ENCODE data around the gene NABP1. TPM values are rescaled to one million over a fixed set of nuclear protein-coding genes. Genes with fewer than 3 reads are reported as not detected.

The NABP1 gene
- total and polyA plus RNA-seq, 2 experiments from 2014 or later: 121 to 148 TPM

- Histone ChIP-seq H4K20me1 (ENCODE audit: insufficient read depth) (no peaks in the 10 kb centered on the region), H3K27me3 (replicated peaks; ENCODE audit: insufficient read depth) (no peaks in the 10 kb centered on the region), H2AFZ (no peak overlapping the region), H3K27ac (peak overlapping the region; percentile 96), H3K4me1 (ENCODE audit: insufficient read depth) (peaks cover 48% of the 10 kb centered on the region), H3F3A (ENCODE audit: insufficient read depth) (peaks cover 46% of the 10 kb centered on the region), H3K36me3 (ENCODE audit: low read depth) (no peaks in the 10 kb centered on the region), H3K4me2 (ENCODE audit: unreplicated experiment) (peak overlapping the region; percentile 83), H3K9me2 (ENCODE audit: insufficient read depth) (no peaks in the 10 kb centered on the region), H3K79me2 (ENCODE audit: insufficient read depth) (no peaks in the 10 kb centered on the region), H3K9me3 (ENCODE audit: low read depth) (no peaks in the 10 kb centered on the region), H3K4me3 (peak overlapping the region; percentile 57; the same call in 1 of the 2 replicates), H3K9ac (0 out of 2 replicates have a peak overlapping the region, but pooled peaks have one; percentile 73)
- TF ChIP-seq EZH2 (IDR thresholded peaks at IDR 0.05; ENCODE audit: insufficient read depth, poor library complexity, severe bottlenecking) (no peak), EZH2phosphoT487 (IDR thresholded peaks at IDR 0.05; ENCODE audit: insufficient read depth, low read depth) (no peak)
- in situ Hi-C loops (cut with MboI): no loop called here
- peak; percentile 6 for DNase-seq
- WGBS, 2 experiments (ENCODE audit: low coverage in 1 of 2, low lambda C conversion rate in 2 of 2, missing lambda C conversion rate in 2 of 2): 91 to 100% methylated on average over 1 of the region's 1 CpG
These were observed 41.4 kb upstream of the NABP1 start for GRCh38 chr2:191636586-191636985.

DNA sequence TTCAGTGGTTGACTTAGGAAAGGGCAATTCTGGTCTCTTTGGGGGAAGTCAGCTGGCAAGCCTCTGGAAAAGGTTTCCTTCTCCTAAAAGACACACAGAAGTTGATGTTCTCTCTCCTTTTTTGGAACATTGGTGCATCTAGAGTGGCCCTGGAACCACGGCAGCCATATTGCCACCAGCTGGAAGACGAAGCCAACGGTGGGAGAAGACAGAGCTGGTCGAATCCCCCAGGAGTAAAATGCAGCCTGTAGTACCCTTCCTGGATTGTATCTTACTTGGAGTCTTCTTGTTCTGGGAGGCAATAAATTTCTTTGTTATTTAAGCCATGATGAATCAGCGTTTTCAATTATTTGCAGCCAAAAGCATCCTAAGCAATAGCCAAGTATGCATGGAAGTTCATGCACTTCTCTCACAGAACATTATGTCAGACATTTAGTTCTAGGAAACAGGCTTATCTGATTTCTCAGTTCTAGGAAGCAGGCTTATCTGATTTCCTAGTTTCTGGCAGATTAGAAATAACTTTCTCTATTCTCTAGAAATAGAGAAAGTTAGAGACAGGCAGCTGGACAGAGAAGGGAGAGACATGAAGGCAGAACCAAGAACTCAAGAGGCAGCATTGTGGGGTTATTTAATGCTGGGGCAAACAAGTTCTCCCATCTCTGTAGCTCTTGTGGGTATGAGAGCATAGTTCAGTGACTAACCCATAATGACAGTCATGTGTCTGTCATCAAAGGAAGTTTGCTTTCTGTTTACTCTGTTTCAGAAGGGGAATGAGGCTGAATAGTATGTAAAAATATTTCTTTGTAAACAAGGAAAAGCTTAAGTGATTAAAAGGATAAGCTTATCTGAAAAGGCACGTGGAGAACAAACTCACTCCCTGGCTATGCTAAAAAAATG lies 40.5 kb upstream of the NABP1 start:
- Histone ChIP-seq H3K27me3 (replicated peaks; ENCODE audit: insufficient read depth) (no peaks in the 10 kb centered on the region), H3K9ac (peak overlapping the region; percentile 20; the same call in 1 of the 2 replicates), H3K79me2 (ENCODE audit: insufficient read depth) (no peaks in the 10 kb centered on the region), H4K20me1 (ENCODE audit: insufficient read depth) (no peaks in the 10 kb centered on the region), H3K36me3 (ENCODE audit: low read depth) (no peaks in the 10 kb centered on the region), H3K9me3 (ENCODE audit: low read depth) (no peaks in the 10 kb centered on the region), H3F3A (ENCODE audit: insufficient read depth) (peaks cover 46% of the 10 kb centered on the region), H3K9me2 (ENCODE audit: insufficient read depth) (no peaks in the 10 kb centered on the region), H2AFZ (no peak overlapping the region), H3K4me1 (ENCODE audit: insufficient read depth) (peaks cover 48% of the 10 kb centered on the region), H3K4me3 (no peak overlapping the region), H3K4me2 (ENCODE audit: unreplicated experiment) (peak overlapping the region; percentile 83), H3K27ac (peak overlapping the region; percentile 96)
- TF ChIP-seq EZH2phosphoT487 (IDR thresholded peaks at IDR 0.05; ENCODE audit: insufficient read depth, low read depth): no peak
- TF ChIP-seq EZH2 (IDR thresholded peaks at IDR 0.05; ENCODE audit: insufficient read depth, poor library complexity, severe bottlenecking): no peak
- in situ Hi-C loops (cut with MboI): no loop called here
- DNase-seq: peak; percentile 65
- WGBS, 2 experiments (ENCODE audit: low coverage in 1 of 2, low lambda C conversion rate in 2 of 2, missing lambda C conversion rate in 2 of 2): 56 to 58% methylated on average over 6 of the region's 6 CpGs

DNA sequence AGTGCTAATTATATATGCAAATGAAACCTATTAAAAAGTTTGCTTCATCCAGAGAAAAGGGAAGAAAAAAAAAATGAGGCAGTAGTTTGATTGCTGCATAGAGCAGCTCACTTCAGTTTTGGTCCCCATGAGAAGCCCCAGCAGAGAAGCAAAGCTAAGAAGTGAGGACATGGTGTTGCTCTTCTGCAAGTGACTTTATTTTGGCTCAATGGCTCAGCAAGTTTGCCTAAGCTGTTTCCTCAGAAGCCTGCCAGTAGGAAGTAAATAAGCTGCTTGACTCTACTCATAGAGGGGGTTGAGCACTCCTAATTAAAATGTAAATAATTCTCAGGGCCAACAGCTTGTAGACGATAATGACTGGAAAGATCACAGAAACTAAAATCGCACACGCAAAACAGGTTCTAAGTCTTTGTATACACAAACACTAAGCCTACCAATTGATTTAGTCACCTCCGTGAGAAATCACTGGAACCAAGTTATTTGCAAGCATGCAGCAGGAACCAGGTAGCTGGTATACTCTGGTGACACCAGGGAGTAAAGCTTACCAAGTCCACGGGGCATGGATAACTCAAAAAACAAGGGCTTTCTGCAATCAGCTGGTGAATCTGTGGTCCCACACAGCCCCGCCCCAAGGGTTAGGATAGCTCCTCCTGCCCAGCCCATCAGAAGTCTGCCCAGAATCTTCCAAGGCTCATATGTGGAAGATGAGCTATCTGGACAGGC lies 39.7 kb upstream of the NABP1 start:
- Histone ChIP-seq H3K4me3 (no peak overlapping the region), H3K4me1 (ENCODE audit: insufficient read depth) (peaks cover 48% of the 10 kb centered on the region), H2AFZ (peak overlapping the region; percentile 17; the same call in 1 of the 2 replicates), H3K9ac (no peak overlapping the region), H3F3A (ENCODE audit: insufficient read depth) (peaks cover 46% of the 10 kb centered on the region), H3K27me3 (replicated peaks; ENCODE audit: insufficient read depth) (no peaks in the 10 kb centered on the region), H3K4me2 (ENCODE audit: unreplicated experiment) (peak overlapping the region; percentile 83), H3K79me2 (ENCODE audit: insufficient read depth) (no peaks in the 10 kb centered on the region), H3K27ac (peak overlapping the region; percentile 96), H3K36me3 (ENCODE audit: low read depth) (no peaks in the 10 kb centered on the region), H3K9me2 (ENCODE audit: insufficient read depth) (no peaks in the 10 kb centered on the region), H4K20me1 (ENCODE audit: insufficient read depth) (no peaks in the 10 kb centered on the region), H3K9me3 (ENCODE audit: low read depth) (no peaks in the 10 kb centered on the region)
- in situ Hi-C loops (cut with MboI): no loop called here
- DNase-seq: no peak
- no peak for TF ChIP-seq EZH2phosphoT487 (IDR thresholded peaks at IDR 0.05; ENCODE audit: insufficient read depth, low read depth)
- 53 to 61% methylated on average over 6 of the region's 6 CpGs for WGBS, 2 experiments (ENCODE audit: low coverage in 1 of 2, low lambda C conversion rate in 2 of 2, missing lambda C conversion rate in 2 of 2)

GRCh38 chr2:191638802-191639172 lies 39.1 kb upstream of the NABP1 start:
- 98 to 100% methylated on average over 1 of the region's 1 CpG for WGBS, 2 experiments (ENCODE audit: low coverage in 1 of 2, low lambda C conversion rate in 2 of 2, missing lambda C conversion rate in 2 of 2)
- Histone ChIP-seq H3K36me3 (ENCODE audit: low read depth) (no peaks in the 10 kb centered on the region), H3K4me3 (no peak overlapping the region), H3K4me1 (ENCODE audit: insufficient read depth) (peaks cover 48% of the 10 kb centered on the region), H3K79me2 (ENCODE audit: insufficient read depth) (no peaks in the 10 kb centered on the region), H3K9me3 (ENCODE audit: low read depth) (no peaks in the 10 kb centered on the region), H3K4me2 (ENCODE audit: unreplicated experiment) (no peak overlapping the region), H3K9ac (no peak overlapping the region), H3K27me3 (replicated peaks; ENCODE audit: insufficient read depth) (no peaks in the 10 kb centered on the region), H3K27ac (no peak overlapping the region), H3K9me2 (ENCODE audit: insufficient read depth) (no peaks in the 10 kb centered on the region), H3F3A (ENCODE audit: insufficient read depth) (peaks cover 46% of the 10 kb centered on the region), H2AFZ (peak overlapping the region; percentile 17; the same call in 1 of the 2 replicates), H4K20me1 (ENCODE audit: insufficient read depth) (no peaks in the 10 kb centered on the region)
- DNase-seq: no peak
- in situ Hi-C loops (cut with MboI): no loop called here
- TF ChIP-seq EZH2 (IDR thresholded peaks at IDR 0.05; ENCODE audit: insufficient read depth, poor library complexity, severe bottlenecking) (no peak), EZH2phosphoT487 (IDR thresholded peaks at IDR 0.05; ENCODE audit: insufficient read depth, low read depth) (no peak)
